Astrocyte of the cerebellum (primary cell): ENCODE measurements around the gene POLR2E.

Experiments used
- DNase-seq: peaks from one replicate; pipeline ENCODE4 v3.0.0-alpha.2; 2011; ENCODE audit warnings: low read depth
- H3K4me3 ChIP-seq: 2 replicates; pipeline ENCODE4 v1.5.1; 2011; ENCODE audit warnings: mild to moderate bottlenecking, low read depth, low read length, moderate library complexity
- in situ Hi-C: cut with HindIII; loops from 2 replicates; pipeline ENCODE4 v1.10.0; 2017; ENCODE audit warnings: low sequenced_read_pairs
- TF ChIP-seq, protein P1 (sequence below): IDR thresholded peaks from 2 replicates; pipeline ENCODE4 v1.5.1; 2012; ENCODE audit warnings: low read length, low read depth, moderate library complexity, mild to moderate bottlenecking; ENCODE audit errors: missing control alignments

The POLR2E gene

DNA sequence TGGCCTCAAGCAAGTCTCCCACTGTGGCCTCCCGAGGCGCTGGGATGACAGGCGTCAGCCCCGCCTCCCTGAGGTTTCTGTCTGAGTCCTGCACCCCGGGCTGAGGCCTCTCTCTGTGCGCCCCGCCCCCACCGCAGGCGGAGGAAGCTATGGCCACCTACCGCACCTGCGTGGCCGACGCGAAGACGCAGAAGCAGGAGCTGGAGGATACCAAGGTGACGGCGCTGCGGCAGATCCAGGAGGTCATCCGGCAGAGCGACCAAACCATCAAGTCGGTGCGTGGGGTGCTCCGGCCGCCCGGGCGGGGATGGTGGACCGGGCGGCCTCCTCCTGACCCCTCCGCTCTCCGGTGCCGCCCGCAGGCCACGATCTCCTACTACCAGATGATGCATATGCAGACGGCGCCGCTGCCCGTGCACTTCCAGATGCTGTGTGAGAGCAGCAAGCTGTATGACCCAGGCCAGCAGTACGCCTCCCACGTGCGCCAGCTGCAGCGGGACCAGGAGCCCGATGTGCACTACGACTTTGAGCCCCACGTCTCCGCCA, 15.5 kb downstream of the POLR2E start:
- no peak for DNase-seq
- in situ Hi-C loops = no loop called here
- H3K4me3 ChIP-seq = no peak overlapping the region
- TF ChIP-seq, protein P1, sequence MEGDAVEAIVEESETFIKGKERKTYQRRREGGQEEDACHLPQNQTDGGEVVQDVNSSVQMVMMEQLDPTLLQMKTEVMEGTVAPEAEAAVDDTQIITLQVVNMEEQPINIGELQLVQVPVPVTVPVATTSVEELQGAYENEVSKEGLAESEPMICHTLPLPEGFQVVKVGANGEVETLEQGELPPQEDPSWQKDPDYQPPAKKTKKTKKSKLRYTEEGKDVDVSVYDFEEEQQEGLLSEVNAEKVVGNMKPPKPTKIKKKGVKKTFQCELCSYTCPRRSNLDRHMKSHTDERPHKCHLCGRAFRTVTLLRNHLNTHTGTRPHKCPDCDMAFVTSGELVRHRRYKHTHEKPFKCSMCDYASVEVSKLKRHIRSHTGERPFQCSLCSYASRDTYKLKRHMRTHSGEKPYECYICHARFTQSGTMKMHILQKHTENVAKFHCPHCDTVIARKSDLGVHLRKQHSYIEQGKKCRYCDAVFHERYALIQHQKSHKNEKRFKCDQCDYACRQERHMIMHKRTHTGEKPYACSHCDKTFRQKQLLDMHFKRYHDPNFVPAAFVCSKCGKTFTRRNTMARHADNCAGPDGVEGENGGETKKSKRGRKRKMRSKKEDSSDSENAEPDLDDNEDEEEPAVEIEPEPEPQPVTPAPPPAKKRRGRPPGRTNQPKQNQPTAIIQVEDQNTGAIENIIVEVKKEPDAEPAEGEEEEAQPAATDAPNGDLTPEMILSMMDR = no peak

DNA sequence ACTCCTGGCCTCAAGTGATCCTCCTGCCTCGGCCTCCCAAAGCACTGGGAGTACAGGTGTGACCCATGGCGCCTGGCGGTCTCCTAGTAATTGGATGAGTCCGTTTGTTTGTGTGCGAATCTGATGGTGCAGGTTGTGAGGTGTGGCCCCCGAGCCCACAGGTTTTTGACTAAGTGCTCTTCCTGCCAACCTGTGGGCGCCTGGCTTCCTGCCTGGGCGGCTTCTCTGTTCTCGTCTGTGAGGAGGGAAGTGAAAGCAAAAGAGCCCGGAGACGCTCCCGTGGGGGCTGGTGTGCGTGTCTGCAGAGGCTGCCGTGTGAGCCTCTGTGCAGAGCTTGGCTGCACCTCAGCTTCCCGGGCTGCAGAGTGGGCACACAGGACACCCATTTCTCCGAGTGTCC, 18.2 kb downstream of the POLR2E start:
- H3K4me3 ChIP-seq = no peak overlapping the region
- in situ Hi-C loops = no loop called here
- DNase-seq = no peak
- TF ChIP-seq, protein P1 = no peak

GRCh38 chr19:1076046-1076386, 19.2 kb downstream of the POLR2E start:
- no peak overlapping the region for H3K4me3 ChIP-seq
- in situ Hi-C loops = no loop called here
- DNase-seq = no peak
- TF ChIP-seq, protein P1 = no peak

- H3K4me3 ChIP-seq = no peak overlapping the region
- TF ChIP-seq, protein P1 = no peak
- in situ Hi-C loops = no loop called here
- DNase-seq = no peak
These were observed 20.5 kb downstream of the POLR2E start for GRCh38 chr19:1074544-1075283.

GRCh38 chr19:1073956-1074517, 21.1 kb downstream of the POLR2E start:
- no peak for DNase-seq
- in situ Hi-C loops = no loop called here
- TF ChIP-seq, protein P1 = no peak
- H3K4me3 ChIP-seq = no peak overlapping the region

- in situ Hi-C loops = no loop called here
- no peak overlapping the region for H3K4me3 ChIP-seq
- TF ChIP-seq, protein P1 = no peak
- no peak for DNase-seq
These were observed 21.9 kb downstream of the POLR2E start for GRCh38 chr19:1073063-1073955.
